Neural cell (in vitro differentiated cells): ENCODE results near the gene XRCC3.

Experiments
- EP300 ChIP-seq: fragments of 450-650 bp; conservative IDR thresholded peaks from 2 replicates; pipeline ENCODE4 v1.6.1; 2014; ENCODE audit warnings: antibody characterized with exemption, mild to moderate bottlenecking, moderate library complexity; ENCODE audit not compliant: poor library complexity, severe bottlenecking
- EZH2 ChIP-seq: fragments of 200-600, 300-800 bp; shearing (Covaris generic), sonication (generic); IDR thresholded peaks from 2 replicates; pipeline ENCODE4 v1.6.1; 2014; ENCODE audit warnings: antibody characterized with exemption, low read length, borderline replicate concordance, mild to moderate bottlenecking; ENCODE audit not compliant: insufficient read depth, poor library complexity, severe bottlenecking
- MXI1 ChIP-seq: fragments of 450-650 bp; conservative IDR thresholded peaks from 2 replicates; pipeline ENCODE4 v1.6.1; 2014; ENCODE audit warnings: antibody characterized with exemption, mild to moderate bottlenecking; ENCODE audit not compliant: poor library complexity, severe bottlenecking
- POLR2AphosphoS5 ChIP-seq: IDR thresholded peaks from 2 replicates; pipeline ENCODE4 v1.6.1; 2012
- SMC3 ChIP-seq: fragments of 450-650 bp; conservative IDR thresholded peaks from 2 replicates; pipeline ENCODE4 v1.6.1; 2014; ENCODE audit warnings: antibody characterized with exemption, mild to moderate bottlenecking, moderate library complexity; ENCODE audit not compliant: poor library complexity
- TF ChIP-seq, protein P1 (sequence below): fragments of 450-650 bp; IDR thresholded peaks from 2 replicates; pipeline ENCODE4 v1.5.1; 2014; ENCODE audit warnings: antibody characterized with exemption, mild to moderate bottlenecking, moderate library complexity; ENCODE audit not compliant: poor library complexity, severe bottlenecking

DNA sequence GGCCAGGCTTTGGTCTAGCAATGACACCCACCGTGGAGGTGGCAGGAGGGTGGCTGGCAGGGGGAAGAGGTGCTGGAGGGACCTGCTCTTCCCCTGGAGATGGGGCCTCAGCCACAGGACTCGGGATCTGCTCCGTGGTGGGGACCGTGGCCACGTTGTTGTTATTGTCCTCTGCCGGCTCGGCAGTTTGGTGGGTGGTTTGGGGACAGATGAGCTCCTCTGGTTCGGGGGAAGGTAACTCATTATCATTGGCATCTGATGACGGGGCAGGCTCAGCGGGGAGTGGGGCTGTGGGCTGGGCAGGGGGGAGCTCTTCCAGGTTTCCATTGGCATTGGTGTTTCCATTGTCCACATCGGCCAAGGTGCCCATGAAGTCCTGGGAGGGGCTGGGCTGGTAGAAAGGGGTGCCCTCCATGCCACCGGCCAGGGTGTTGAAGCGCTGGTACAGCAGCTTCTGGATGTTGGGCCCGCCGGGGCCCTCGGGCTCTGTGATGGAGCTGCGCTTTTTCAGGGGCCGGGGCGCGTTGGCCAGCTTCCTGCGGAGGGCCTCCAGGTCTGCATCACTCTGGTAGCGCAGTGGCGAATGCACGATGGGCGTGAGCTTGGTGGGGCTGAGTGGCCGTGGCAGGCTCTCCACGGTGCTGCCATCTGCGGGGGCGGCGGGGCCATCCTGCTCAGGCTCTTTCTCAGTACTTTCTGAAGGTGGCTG, 24.7 kb upstream of the XRCC3 start:
- TF ChIP-seq, protein P1, sequence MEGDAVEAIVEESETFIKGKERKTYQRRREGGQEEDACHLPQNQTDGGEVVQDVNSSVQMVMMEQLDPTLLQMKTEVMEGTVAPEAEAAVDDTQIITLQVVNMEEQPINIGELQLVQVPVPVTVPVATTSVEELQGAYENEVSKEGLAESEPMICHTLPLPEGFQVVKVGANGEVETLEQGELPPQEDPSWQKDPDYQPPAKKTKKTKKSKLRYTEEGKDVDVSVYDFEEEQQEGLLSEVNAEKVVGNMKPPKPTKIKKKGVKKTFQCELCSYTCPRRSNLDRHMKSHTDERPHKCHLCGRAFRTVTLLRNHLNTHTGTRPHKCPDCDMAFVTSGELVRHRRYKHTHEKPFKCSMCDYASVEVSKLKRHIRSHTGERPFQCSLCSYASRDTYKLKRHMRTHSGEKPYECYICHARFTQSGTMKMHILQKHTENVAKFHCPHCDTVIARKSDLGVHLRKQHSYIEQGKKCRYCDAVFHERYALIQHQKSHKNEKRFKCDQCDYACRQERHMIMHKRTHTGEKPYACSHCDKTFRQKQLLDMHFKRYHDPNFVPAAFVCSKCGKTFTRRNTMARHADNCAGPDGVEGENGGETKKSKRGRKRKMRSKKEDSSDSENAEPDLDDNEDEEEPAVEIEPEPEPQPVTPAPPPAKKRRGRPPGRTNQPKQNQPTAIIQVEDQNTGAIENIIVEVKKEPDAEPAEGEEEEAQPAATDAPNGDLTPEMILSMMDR, result no peak
- TF ChIP-seq MXI1 (no peak), EZH2 (no peak), EP300 (no peak), POLR2AphosphoS5 (no peak), SMC3 (no peak)
